ENCODE results near the gene SVIL. TPM values are rescaled to one million over a fixed set of nuclear protein-coding genes. Genes with fewer than 3 reads are reported as not detected.

SVIL gene
- total and polyA plus RNA-seq, 2 of the 13 experiments (the other 11 are each of a cell fraction or from before 2014, with no cell fraction given) = 3.9 to 12.1 TPM

GRCh38 chr10:29618341-29619171 lies 16.2 kb downstream of the SVIL start:
- peak; percentile 89 for FAIRE-seq
- peak; percentile 90 for DNase-seq (ENCODE audit: low spot score)
- BruUV-seq (replicated peaks) = no TSS peak
- peak overlapping the region; percentile 72 for H3K9ac ChIP-seq (ENCODE audit: insufficient read depth, low read depth, low read length)
- no peaks in the 10 kb centered on the region for H3K27me3 ChIP-seq (ENCODE audit: control insufficient read depth in 1 of 2, insufficient read depth in 2 of 2, low read length in 2 of 2)
- WGBS (ENCODE audit: low lambda C conversion rate) = 5% methylated on average over 13 of the region's 14 CpGs
- H3K36me3 ChIP-seq (replicated peaks in 1 of 2; ENCODE audit: control insufficient read depth in 1 of 2, insufficient read depth in 2 of 2, low read length in 2 of 2) = no peaks in the 10 kb centered on the region
- ATAC-seq = peak; percentile 95
- H4K20me1 ChIP-seq (ENCODE audit: insufficient read depth, low read length) = no peaks in the 10 kb centered on the region
- H3K4me1 ChIP-seq (ENCODE audit: insufficient read depth, low read length) = peaks cover 56% of the 10 kb centered on the region
- peaks cover 6% of the 10 kb centered on the region for H3K79me2 ChIP-seq (ENCODE audit: insufficient read depth, low read length)
- H3K9me3 ChIP-seq (ENCODE audit: low read length) = no peaks in the 10 kb centered on the region
- ChIA-PET CTCF (ENCODE audit: low intra/inter-chr PET ratio, low total read pairs) (no interaction called here), POLR2A (interaction anchor here (0.9 to 2.5 kb wide), 7 partner anchors 9 to 209 kb away, joined by 3 to 11 read pairs (median 4); no protein-coding TSS in a partner anchor)
- H3K27ac ChIP-seq (ENCODE audit: extremely low read length, insufficient read depth, low read length) = peak overlapping the region; percentile 88
- peak overlapping the region; percentile 89 for H3K4me2 ChIP-seq (ENCODE audit: low read depth, low read length)
- no peak overlapping the region for H2AFZ ChIP-seq (ENCODE audit: low read length)
- intact Hi-C loops (cut with micrococcal nuclease; ENCODE audit: unreplicated experiment) (loop anchor here (1.0 kb wide), 2 partner anchors 17 to 118 kb away; no protein-coding TSS in a partner anchor), in situ Hi-C loops (cut with HindIII; ENCODE audit: extremely low pct_ligation_motif_present, low pct_unique_long_range_greater_than_20kb) (no loop called here)
- H3K4me3 ChIP-seq (replicated peaks in 1 of 3; ENCODE audit: insufficient read depth in 1 of 3, low read depth in 2 of 3, low read length in 3 of 3) = peak overlapping the region; percentile 52 to 67 (median 67)
- peak; percentile 89 for TF ChIP-seq ZNF292 (CRISPR knock-in tag; IDR thresholded peaks at IDR 0.05; ENCODE audit: borderline replicate concordance, low read depth)
- TF ChIP-seq KLF11 (CRISPR knock-in tag; IDR thresholded peaks at IDR 0.05) = no peak
- no peak for TF ChIP-seq ISX (CRISPR knock-in tag; conservative IDR thresholded peaks at IDR 0.05)
- TF ChIP-seq GATAD2A (CRISPR knock-in tag; IDR thresholded peaks at IDR 0.05) = peak; percentile 47; the same call in 1 of the 2 replicates
- TF ChIP-seq ZNF563 (CRISPR knock-in tag; IDR thresholded peaks at IDR 0.05) = no peak
- no peak for TF ChIP-seq ZSCAN20 (CRISPR knock-in tag; IDR thresholded peaks at IDR 0.05; ENCODE audit: borderline replicate concordance)
- TF ChIP-seq ELK4 (CRISPR knock-in tag; IDR thresholded peaks at IDR 0.05; ENCODE audit: borderline replicate concordance) = no peak
- no peak for TF ChIP-seq ZNF432 (CRISPR knock-in tag; IDR thresholded peaks at IDR 0.05; ENCODE audit: borderline replicate concordance)
- no peak for TF ChIP-seq PRDM10 (CRISPR knock-in tag; IDR thresholded peaks at IDR 0.05; ENCODE audit: low read depth)
- peak; percentile 42; the same call in 1 of the 2 replicates for TF ChIP-seq RXRA (CRISPR knock-in tag; IDR thresholded peaks at IDR 0.05)
- TF ChIP-seq TFAP4 (IDR thresholded peaks at IDR 0.05; ENCODE audit: borderline replicate concordance, low read depth) = no peak
- TF ChIP-seq SMARCC2 (IDR thresholded peaks at IDR 0.05) = no peak
- TF ChIP-seq ZSCAN31 (CRISPR knock-in tag; IDR thresholded peaks at IDR 0.05; ENCODE audit: low read depth) = no peak
- no peak for TF ChIP-seq ZC3H13 (CRISPR knock-in tag; IDR thresholded peaks at IDR 0.05)
- TF ChIP-seq HOXA9 (CRISPR knock-in tag; IDR thresholded peaks at IDR 0.05; ENCODE audit: borderline replicate concordance) = no peak
- TF ChIP-seq MYPOP (CRISPR knock-in tag; IDR thresholded peaks at IDR 0.05) = no peak
- no peak for TF ChIP-seq ZNF570 (CRISPR knock-in tag; IDR thresholded peaks at IDR 0.05; ENCODE audit: borderline replicate concordance)
